Activated CD8-positive, alpha-beta memory T cell treated with anti-CD3 and anti-CD28 coated beads, Interleukin-2, amount 50 U/mL, for 24 hours (primary cell): Measurements from ENCODE around the gene MILR1.
"Not testable (repeated sequence)": the region's sequence is repeated elsewhere in the genome, so short reads cannot be mapped to it uniquely, and the experiment has no call there.

Experiments used
- DNase-seq: peaks from one replicate; pipeline ENCODE4 v3.0.0-alpha.2; 2020; ENCODE audit errors: extremely low read depth

MILR1 gene, protein sequence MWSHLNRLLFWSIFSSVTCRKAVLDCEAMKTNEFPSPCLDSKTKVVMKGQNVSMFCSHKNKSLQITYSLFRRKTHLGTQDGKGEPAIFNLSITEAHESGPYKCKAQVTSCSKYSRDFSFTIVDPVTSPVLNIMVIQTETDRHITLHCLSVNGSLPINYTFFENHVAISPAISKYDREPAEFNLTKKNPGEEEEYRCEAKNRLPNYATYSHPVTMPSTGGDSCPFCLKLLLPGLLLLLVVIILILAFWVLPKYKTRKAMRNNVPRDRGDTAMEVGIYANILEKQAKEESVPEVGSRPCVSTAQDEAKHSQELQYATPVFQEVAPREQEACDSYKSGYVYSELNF

DNA sequence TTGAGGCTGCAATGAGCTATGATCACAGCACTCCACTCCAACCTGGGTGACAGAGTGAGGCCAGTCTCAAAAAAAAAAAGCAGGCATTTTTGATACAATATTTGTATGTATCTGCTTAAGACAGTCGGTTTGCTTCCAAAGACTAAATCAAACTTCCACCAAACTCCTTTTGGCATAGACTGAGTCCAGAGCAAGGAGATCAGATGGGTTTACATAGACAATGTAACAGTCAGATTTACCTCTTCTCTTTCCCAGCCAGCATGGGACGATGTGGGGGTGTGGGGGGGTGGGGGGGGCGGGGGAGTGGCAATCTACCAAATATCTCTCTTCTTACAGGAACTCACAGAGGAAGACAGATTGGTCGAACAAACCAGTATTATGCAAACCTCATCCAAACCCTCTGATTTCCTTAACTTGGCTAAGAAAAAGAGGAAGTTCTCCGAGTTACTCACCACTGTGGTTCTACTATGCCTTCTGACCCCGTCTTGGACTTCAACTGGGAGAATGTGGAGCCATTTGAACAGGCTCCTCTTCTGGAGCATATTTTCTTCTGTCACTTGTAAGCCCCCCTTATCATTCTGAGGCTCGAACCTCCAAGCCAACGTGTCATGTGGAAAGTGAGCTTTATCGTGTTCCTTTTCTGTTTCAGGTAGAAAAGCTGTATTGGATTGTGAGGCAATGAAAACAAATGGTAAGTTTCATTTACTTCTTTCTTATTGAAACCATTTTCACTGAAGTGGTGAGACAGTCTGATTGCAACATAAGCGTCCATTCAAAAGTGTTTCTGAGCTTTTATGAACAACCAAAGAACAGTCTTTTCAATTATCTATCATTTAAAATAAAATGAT, at the start of gene MILR1:
Gene MILR1 (plus strand): TSS at position 451 of the 848 bp plus-strand sequence. CDS start 54 bp downstream, at position 505.
- DNase-seq = no peak

DNA sequence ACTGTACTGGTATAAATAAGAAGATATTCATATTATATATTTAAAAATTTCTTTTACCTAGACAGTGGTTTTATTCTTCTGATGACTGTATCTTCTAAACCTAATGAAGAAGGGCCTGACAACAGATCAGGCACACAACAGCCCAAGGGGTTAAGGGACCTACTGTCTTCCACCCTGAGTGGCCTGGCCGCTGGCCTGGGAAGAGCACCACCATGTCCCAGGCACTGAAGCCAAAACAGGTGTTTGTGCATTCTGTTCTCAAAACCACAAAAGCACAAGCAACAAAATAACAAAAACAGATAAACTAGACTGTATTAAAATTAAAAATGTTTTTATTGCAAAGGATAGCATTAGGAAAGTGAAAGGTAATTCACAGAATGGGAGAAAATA, 49.2 kb upstream of the MILR1 start:
- no peak for DNase-seq

- DNase-seq = no peak
Observed at GRCh38 chr17:64400642-64401041, 48.3 kb upstream of the MILR1 start.

GRCh38 chr17:64401244-64401860, 47.6 kb upstream of the MILR1 start:
- DNase-seq = no peak

DNA sequence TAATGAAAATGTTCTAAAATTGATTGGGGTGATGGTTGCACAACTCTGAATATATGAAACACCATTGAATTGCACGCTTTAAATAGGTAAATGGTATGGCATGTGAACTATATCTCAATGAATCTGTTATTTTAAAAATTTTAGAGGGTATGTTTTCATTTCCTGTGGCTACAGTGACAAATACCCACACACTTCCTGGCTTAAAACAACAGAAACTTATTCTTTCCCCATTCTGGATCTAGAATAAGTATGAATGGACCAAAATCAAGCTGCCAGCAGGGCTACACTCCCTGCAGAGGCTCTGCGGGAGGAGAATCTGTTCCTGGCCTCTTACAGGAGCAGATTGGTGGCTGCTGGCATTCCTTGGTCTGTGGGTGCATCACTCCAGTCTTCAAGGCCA, 47.0 kb upstream of the MILR1 start:
- DNase-seq = no peak

DNA sequence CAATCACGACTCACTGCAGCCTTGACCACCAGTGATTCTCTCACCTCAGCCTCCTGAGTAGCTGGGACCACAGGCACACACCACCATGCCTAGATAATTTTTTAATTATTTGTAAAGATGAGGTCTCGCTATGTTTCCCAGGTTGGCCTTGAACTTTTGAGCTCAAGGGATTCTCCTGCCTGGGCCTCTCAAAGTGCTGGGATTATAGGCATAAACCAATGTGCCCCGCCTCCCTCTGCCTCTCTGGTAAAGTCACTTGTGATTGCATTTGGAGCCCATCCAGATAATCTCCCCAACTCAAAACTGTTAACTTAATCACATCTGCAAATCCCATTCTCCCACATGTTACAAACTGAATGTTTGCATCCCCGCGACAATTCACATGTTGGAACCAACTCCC, 46.4 kb upstream of the MILR1 start:
- no peak for DNase-seq

DNA sequence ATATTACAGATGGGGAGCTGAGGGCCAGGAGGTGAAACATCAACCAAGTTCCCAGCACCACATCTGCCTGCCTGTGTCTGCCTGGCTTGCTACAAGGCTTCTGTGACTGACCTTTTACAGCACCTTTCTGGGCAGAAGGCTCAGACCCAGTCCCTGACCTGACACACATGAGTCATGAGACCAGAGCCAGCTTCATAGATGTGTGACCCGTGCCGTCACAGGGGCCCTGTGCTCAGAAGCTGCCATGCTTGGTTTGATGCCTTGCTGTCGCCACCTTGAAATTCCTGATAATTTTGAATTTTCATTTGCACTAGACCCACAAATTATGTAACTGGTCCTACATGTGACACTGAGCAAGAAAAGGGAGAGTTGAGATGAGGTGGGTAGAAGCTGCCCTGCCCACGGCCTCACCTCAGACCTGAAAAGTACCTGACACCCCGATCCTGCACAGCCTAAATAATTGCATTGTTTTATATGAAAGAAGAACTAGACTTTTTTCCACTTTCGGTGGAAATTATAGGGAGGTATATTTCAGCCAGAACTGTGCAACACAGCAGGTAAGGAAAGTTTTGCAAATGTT, 44.9 kb upstream of the MILR1 start:
- no peak for DNase-seq

DNA sequence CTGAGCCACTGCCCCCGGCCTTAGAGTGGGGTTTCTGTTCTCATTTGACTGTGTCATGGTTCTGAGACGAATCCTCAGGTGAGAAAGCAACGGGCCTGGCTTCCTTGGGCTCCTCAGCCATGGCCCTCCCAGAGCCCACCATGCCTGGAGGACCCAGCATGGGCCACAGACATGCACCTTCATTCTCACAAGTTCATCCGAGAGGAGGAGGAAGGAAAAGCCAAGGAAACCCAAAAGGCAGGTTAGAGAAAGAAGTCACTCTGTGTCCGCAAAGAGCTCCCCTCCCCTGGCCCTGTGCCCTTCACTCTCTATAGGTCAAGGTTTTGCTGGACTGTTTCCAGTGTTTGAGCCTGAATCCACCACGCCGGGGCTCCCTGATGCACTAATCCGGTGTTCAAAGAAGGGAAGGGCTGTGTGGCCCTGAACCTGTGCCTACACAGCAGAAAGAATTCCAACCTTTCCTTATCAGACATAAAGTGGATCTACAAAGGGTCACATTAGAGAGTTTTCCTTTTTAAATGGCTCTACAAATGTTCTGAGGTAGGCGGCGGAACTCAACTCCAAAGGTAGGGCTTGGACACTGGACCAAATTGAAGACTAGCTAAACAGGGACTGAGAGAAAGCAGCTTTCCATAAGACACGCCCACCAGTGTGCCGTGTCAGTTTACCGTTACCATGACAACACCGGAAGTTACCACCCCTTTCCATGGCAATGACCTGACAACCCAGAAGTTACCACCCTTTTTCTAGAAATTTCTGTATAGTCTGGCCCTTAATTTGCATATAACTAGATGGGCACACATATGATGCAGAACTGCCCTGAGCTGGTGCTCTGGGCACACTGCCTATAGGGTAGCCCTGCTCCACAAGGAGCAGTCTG, 42.4 kb upstream of the MILR1 start:
- no peak for DNase-seq

DNA sequence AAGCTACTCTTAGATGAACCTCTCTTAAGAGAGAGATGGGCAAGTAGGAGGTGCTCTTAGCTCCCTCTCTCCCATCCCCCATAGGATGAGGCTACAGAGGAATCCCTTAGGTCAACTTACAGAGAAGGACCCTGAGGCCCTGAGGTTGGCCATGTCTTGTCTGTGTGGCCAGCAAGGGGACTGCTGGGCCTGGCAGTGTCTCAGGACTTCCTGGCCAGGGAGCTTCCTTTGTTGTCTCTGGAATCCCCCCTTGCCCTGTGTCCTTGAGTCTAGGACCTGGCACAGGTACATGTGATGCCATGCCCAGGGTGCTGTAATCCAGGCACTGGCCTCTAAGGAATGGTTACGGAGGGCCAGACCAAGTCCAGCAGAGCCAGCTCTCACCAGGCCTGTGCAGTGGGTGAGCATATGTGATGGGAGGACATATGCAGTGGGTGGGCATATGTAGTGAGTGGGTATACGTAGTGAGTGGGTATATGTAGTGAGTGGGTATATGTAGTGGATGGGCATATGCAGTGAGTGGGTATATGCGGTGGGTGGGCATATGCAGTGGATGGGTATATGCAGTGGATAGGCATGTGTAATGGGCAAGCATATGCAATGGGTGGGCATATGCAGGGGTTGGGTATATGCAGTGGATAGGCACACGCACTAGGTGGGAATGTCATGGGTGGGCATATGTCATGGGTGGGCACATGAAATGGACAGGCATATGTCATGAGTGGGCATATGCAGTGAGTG, 38.0 kb upstream of the MILR1 start:
- DNase-seq = no peak

DNA sequence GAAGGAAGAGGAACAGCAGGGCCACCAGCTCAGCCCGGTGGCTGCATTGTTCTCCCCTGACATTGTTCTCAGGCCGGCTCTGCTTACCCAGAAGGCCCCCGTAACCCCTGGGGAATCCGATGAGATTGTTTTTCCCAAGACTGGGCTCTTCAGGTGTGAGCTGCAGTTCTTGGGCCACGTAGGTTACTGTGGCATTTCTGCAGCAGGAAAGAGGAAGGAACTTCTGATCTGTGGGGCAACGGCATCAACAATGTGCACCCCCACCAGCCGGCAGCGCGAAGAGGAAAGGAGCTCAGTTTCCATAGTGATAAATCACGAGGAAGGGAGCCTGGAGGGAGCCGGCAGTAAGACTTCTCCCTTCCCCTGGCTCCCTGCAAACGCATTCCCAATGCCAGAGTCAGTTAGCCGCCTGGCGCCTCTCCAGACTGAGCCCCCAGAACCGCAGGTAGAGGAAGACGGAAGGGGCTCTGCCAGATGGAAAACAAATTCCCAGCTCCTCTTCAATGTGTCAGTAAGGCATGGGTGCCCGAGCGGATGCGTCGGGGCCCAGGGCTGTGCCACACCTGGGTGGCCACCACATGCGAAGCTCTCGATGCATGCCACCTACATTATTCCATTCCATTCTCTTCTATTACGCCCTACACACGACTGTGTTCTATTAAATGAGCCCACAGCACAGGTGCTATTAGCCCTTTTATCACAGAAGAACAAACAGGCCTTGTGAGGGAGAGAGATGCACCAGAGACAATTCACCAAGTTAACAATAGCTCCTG, 36.7 kb upstream of the MILR1 start:
- no peak for DNase-seq

- DNase-seq = no peak
Observed at GRCh38 chr17:64412944-64413381, 36.0 kb upstream of the MILR1 start.

GRCh38 chr17:64413513-64413912, 35.4 kb upstream of the MILR1 start:
- DNase-seq = no peak

- DNase-seq = no peak
Observed at GRCh38 chr17:64418506-64419339, 30.2 kb upstream of the MILR1 start.

- DNase-seq = no peak
Observed at GRCh38 chr17:64420143-64420670, 28.7 kb upstream of the MILR1 start.

GRCh38 chr17:64422121-64422520, 26.8 kb upstream of the MILR1 start:
- not testable (repeated sequence) for DNase-seq

DNA sequence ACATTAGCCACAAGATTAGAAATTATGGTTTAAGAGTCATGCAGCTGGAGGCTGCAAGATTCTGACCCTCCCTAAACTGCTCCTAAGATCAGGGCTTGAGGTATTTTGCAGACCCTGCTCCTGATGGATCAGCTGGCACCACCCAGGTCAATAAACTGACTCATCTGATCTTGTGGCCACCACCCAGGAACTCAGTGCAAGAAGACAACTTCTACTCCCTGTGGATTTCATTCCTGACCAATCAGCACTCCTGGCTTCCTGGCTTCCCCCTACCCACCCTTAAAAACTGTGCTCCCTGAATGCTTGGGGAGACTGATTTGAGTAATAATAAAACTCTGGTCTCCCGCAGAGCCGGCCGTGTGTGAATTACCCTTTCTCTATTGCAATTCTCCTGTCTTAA, 25.0 kb upstream of the MILR1 start:
- no peak for DNase-seq

- DNase-seq = no peak
Observed at GRCh38 chr17:64424324-64424849, 24.5 kb upstream of the MILR1 start.

- no peak for DNase-seq
Observed at GRCh38 chr17:64425191-64425590, 23.7 kb upstream of the MILR1 start.
